HEK293 (cell line): ENCODE results near the gene SLC4A1AP.

ENCODE experiments used
- KLF16 ChIP-seq: fragments of 450-650 bp; formaldehyde crosslinking; IDR thresholded peaks from 2 replicates; pipeline ENCODE4 v1.5.1; 2017; ENCODE audit warnings: missing biosample characterization, missing genetic modification characterization
- SCRT1 ChIP-seq: fragments of 450-650 bp; formaldehyde crosslinking; IDR thresholded peaks from 2 replicates; pipeline ENCODE4 v1.5.1; 2016; ENCODE audit warnings: missing biosample characterization, missing genetic modification characterization, borderline replicate concordance
- TCF7L2 ChIP-seq: IDR thresholded peaks from 2 replicates; pipeline ENCODE4 v1.6.1; 2011; ENCODE audit warnings: low read depth, mild to moderate bottlenecking, inconsistent platforms, low read length, moderate library complexity, borderline replicate concordance
- YY2 ChIP-seq: fragments of 450-650 bp; formaldehyde crosslinking; IDR thresholded peaks from 2 replicates; pipeline ENCODE4 v1.5.1; 2016; ENCODE audit warnings: missing biosample characterization, missing genetic modification characterization
- ZBTB11 ChIP-seq: fragments of 450-650 bp; formaldehyde crosslinking; conservative IDR thresholded peaks from 2 replicates; pipeline ENCODE4 v1.5.1; 2016; ENCODE audit warnings: low read depth, missing biosample characterization, missing genetic modification characterization
- ZBTB49 ChIP-seq: fragments of 450-650 bp; formaldehyde crosslinking; IDR thresholded peaks from 2 replicates; pipeline ENCODE4 v1.5.1; 2016; ENCODE audit warnings: missing biosample characterization, missing genetic modification characterization, low read depth
- ZNF23 ChIP-seq: fragments of 450-650 bp; formaldehyde crosslinking; IDR thresholded peaks from 2 replicates; pipeline ENCODE4 v1.5.1; 2016; ENCODE audit warnings: missing biosample characterization, missing genetic modification characterization, borderline replicate concordance
- ZNF274 ChIP-seq, 2 experiments: fragments of 200-500 bp in 1 of 2; fragments of 450-650 bp in 1 of 2; sonication (Bioruptor generic) in 1 of 2; formaldehyde crosslinking in 1 of 2; IDR thresholded peaks; 2 replicates each; pipeline versions ENCODE4 v1.5.1 to v1.6.1; 2014 to 2016; ENCODE audit warnings: borderline replicate concordance in 1 of 2, inconsistent platforms in 1 of 2, low read length in 1 of 2, missing biosample characterization in 1 of 2, missing genetic modification characterization in 1 of 2
- ZNF350 ChIP-seq: fragments of 450-650 bp; formaldehyde crosslinking; IDR thresholded peaks from 2 replicates; pipeline ENCODE4 v1.5.0; 2017; ENCODE audit warnings: missing biosample characterization, mild to moderate bottlenecking, missing genetic modification characterization
- ZNF510 ChIP-seq: fragments of 450-650 bp; formaldehyde crosslinking; IDR thresholded peaks from 2 replicates; pipeline ENCODE4 v1.5.1; 2018; ENCODE audit warnings: mild to moderate bottlenecking, missing genetic modification characterization, missing biosample characterization; ENCODE audit not compliant: insufficient replicate concordance
- ZNF561 ChIP-seq: fragments of 450-650 bp; IDR thresholded peaks from 2 replicates; pipeline ENCODE4 v1.5.1; 2018; ENCODE audit warnings: missing biosample characterization, missing genetic modification characterization, borderline replicate concordance
- ZSCAN30 ChIP-seq: fragments of 450-650 bp; IDR thresholded peaks from 2 replicates; pipeline ENCODE4 v1.5.1; 2018; ENCODE audit warnings: missing biosample characterization, mild to moderate bottlenecking, missing genetic modification characterization, moderate library complexity
- TF ChIP-seq, protein P1 (sequence below): fragments of 450-650 bp; formaldehyde crosslinking; IDR thresholded peaks from 2 replicates; pipeline ENCODE4 v1.5.1; 2016; ENCODE audit warnings: missing biosample characterization, missing genetic modification characterization
- TF ChIP-seq, protein P2 (sequence below): fragments of 450-650 bp; formaldehyde crosslinking; IDR thresholded peaks from 2 replicates; pipeline ENCODE4 v1.5.1; 2017; ENCODE audit warnings: missing biosample characterization, missing genetic modification characterization

- TF ChIP-seq ZNF510 (tag by site-specific recombination) = no peak
- TF ChIP-seq, protein P1, sequence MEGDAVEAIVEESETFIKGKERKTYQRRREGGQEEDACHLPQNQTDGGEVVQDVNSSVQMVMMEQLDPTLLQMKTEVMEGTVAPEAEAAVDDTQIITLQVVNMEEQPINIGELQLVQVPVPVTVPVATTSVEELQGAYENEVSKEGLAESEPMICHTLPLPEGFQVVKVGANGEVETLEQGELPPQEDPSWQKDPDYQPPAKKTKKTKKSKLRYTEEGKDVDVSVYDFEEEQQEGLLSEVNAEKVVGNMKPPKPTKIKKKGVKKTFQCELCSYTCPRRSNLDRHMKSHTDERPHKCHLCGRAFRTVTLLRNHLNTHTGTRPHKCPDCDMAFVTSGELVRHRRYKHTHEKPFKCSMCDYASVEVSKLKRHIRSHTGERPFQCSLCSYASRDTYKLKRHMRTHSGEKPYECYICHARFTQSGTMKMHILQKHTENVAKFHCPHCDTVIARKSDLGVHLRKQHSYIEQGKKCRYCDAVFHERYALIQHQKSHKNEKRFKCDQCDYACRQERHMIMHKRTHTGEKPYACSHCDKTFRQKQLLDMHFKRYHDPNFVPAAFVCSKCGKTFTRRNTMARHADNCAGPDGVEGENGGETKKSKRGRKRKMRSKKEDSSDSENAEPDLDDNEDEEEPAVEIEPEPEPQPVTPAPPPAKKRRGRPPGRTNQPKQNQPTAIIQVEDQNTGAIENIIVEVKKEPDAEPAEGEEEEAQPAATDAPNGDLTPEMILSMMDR (tag by site-specific recombination) = no peak
- no peak for TF ChIP-seq ZNF23
- no peak for TF ChIP-seq ZNF274 (IDR thresholded peaks at IDR 0.05; ENCODE audit: low read length)
- TF ChIP-seq ZNF274 (tag by site-specific recombination; IDR thresholded peaks at IDR 0.05; ENCODE audit: borderline replicate concordance) = no peak
- no peak for TF ChIP-seq KLF16 (tag by site-specific recombination)
- TF ChIP-seq SCRT1 (tag by site-specific recombination) = no peak
- no peak for TF ChIP-seq ZSCAN30 (tag by site-specific recombination)
- TF ChIP-seq TCF7L2 = no peak
- TF ChIP-seq ZNF350 (tag by site-specific recombination) = no peak
- TF ChIP-seq YY2 (tag by site-specific recombination) = no peak
- no peak for TF ChIP-seq ZBTB49
- no peak for TF ChIP-seq ZBTB11
- no peak for TF ChIP-seq ZNF561 (tag by site-specific recombination)
- TF ChIP-seq, protein P2, sequence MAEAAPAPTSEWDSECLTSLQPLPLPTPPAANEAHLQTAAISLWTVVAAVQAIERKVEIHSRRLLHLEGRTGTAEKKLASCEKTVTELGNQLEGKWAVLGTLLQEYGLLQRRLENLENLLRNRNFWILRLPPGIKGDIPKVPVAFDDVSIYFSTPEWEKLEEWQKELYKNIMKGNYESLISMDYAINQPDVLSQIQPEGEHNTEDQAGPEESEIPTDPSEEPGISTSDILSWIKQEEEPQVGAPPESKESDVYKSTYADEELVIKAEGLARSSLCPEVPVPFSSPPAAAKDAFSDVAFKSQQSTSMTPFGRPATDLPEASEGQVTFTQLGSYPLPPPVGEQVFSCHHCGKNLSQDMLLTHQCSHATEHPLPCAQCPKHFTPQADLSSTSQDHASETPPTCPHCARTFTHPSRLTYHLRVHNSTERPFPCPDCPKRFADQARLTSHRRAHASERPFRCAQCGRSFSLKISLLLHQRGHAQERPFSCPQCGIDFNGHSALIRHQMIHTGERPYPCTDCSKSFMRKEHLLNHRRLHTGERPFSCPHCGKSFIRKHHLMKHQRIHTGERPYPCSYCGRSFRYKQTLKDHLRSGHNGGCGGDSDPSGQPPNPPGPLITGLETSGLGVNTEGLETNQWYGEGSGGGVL (tag by site-specific recombination) = no peak
Measured at GRCh38 chr2:27739058-27739373, 75.3 kb downstream of the SLC4A1AP start.
